H9 (cell line): ENCODE results near the gene ZBED5. TPM values are rescaled to one million over a fixed set of nuclear protein-coding genes. Genes with fewer than 3 reads are reported as not detected.

Source experiments
- DNase-seq: peaks from one replicate; pipeline ENCODE4 v3.0.0-alpha.2; 2017
- H2AFZ ChIP-seq: one replicate; pipeline ENCODE4 v1.6.1; 2013; ENCODE audit warnings: mild to moderate bottlenecking, low read length, control low read depth, moderate library complexity
- H2AK5ac ChIP-seq: 2 replicates; pipeline ENCODE4 v1.6.1; 2013; ENCODE audit warnings: low read length, control low read depth, mixed read lengths; ENCODE audit not compliant: insufficient read length
- H2BK120ac ChIP-seq: one replicate; pipeline ENCODE4 v1.6.1; 2013; ENCODE audit warnings: low read depth, mild to moderate bottlenecking, low read length, control low read depth, inconsistent platforms; ENCODE audit not compliant: poor library complexity, severe bottlenecking
- H2BK12ac ChIP-seq: 2 replicates; pipeline ENCODE4 v1.6.1; 2013; ENCODE audit warnings: low read length, control low read depth, mixed read lengths, low read depth; ENCODE audit not compliant: insufficient read length
- H2BK15ac ChIP-seq: 2 replicates; pipeline ENCODE4 v1.6.1; 2013; ENCODE audit warnings: low read depth, low read length, control low read depth
- H2BK20ac ChIP-seq: one replicate; pipeline ENCODE4 v1.6.1; 2013; ENCODE audit warnings: low read depth, mild to moderate bottlenecking, low read length, control low read depth, inconsistent platforms; ENCODE audit not compliant: poor library complexity, severe bottlenecking
- H2BK5ac ChIP-seq: 2 replicates; pipeline ENCODE4 v1.6.1; 2013; ENCODE audit warnings: low read length, control low read depth, mixed read lengths; ENCODE audit not compliant: insufficient read length
- H3K14ac ChIP-seq: 2 replicates; pipeline ENCODE4 v1.6.1; 2013; ENCODE audit warnings: low read length, control low read depth; ENCODE audit not compliant: insufficient read depth
- H3K18ac ChIP-seq: 2 replicates; pipeline ENCODE4 v1.6.1; 2013; ENCODE audit warnings: low read depth, mild to moderate bottlenecking, mixed read lengths, low read length, control low read depth; ENCODE audit not compliant: insufficient read length
- H3K23ac ChIP-seq: 2 replicates; pipeline ENCODE4 v1.6.1; 2013; ENCODE audit warnings: low read length, control low read depth, mixed read lengths, low read depth; ENCODE audit not compliant: insufficient read length
- H3K23me2 ChIP-seq: 2 replicates; pipeline ENCODE4 v1.6.1; 2013; ENCODE audit warnings: low read depth, mild to moderate bottlenecking, mixed read lengths, low read length, control low read depth; ENCODE audit not compliant: insufficient read length, poor library complexity, severe bottlenecking
- H3K27ac ChIP-seq: 2 replicates; pipeline ENCODE4 v1.5.1; 2013; ENCODE audit warnings: low read length, control low read depth, mixed read lengths, low read depth; ENCODE audit not compliant: insufficient read length
- H3K27me3 ChIP-seq: 2 replicates; pipeline ENCODE4 v1.6.1; 2013; ENCODE audit warnings: low read length, control low read depth, inconsistent platforms; ENCODE audit not compliant: insufficient read depth
- H3K4ac ChIP-seq: 2 replicates; pipeline ENCODE4 v1.6.1; 2013; ENCODE audit warnings: low read depth, mild to moderate bottlenecking, control low read depth, inconsistent platforms, low read length, moderate library complexity
- H3K4me1 ChIP-seq: 2 replicates; pipeline ENCODE4 v1.6.1; 2013; ENCODE audit warnings: low read length, control low read depth, inconsistent platforms; ENCODE audit not compliant: insufficient read depth
- H3K4me2 ChIP-seq: 2 replicates; pipeline ENCODE4 v1.6.1; 2013; ENCODE audit warnings: low read length, control low read depth, mixed read lengths; ENCODE audit not compliant: insufficient read length, insufficient read depth
- H3K56ac ChIP-seq: 2 replicates; pipeline ENCODE4 v1.6.1; 2013; ENCODE audit warnings: low read depth, mild to moderate bottlenecking, mixed read lengths, low read length, control low read depth; ENCODE audit not compliant: insufficient read length
- H3K79me1 ChIP-seq: 2 replicates; pipeline ENCODE4 v1.6.1; 2013; ENCODE audit warnings: low read depth, mild to moderate bottlenecking, moderate library complexity, low read length, control low read depth, inconsistent platforms; ENCODE audit not compliant: insufficient read depth, poor library complexity, severe bottlenecking
- H3K79me2 ChIP-seq: 2 replicates; pipeline ENCODE4 v1.6.1; 2013; ENCODE audit warnings: low read length, control low read depth, inconsistent platforms; ENCODE audit not compliant: insufficient read depth
- H3K9ac ChIP-seq: 2 replicates; pipeline ENCODE4 v1.6.1; 2013; ENCODE audit warnings: low read length, control low read depth, mixed read lengths; ENCODE audit not compliant: insufficient read length; ENCODE audit errors: extremely low read depth
- H3K9me3 ChIP-seq: one replicate; pipeline ENCODE4 v1.6.1; 2013; ENCODE audit warnings: low read depth, low read length, inconsistent platforms; ENCODE audit not compliant: control insufficient read depth
- H3T11ph ChIP-seq: one replicate; pipeline ENCODE4 v1.6.1; 2013; ENCODE audit warnings: mild to moderate bottlenecking, low read length, control low read depth, inconsistent platforms
- H4K20me1 ChIP-seq: one replicate; pipeline ENCODE4 v1.6.1; 2013; ENCODE audit not compliant: control insufficient read depth, insufficient read length, insufficient read depth
- H4K5ac ChIP-seq: 2 replicates; pipeline ENCODE4 v1.6.1; 2013; ENCODE audit warnings: low read depth, mild to moderate bottlenecking, mixed read lengths, low read length, control low read depth; ENCODE audit not compliant: insufficient read length
- H4K8ac ChIP-seq: replicated peaks from 2 replicates; pipeline ENCODE4 v1.6.1; 2013; ENCODE audit warnings: low read length, control low read depth, mixed read lengths, low read depth; ENCODE audit not compliant: insufficient read length
- H4K91ac ChIP-seq: 2 replicates; pipeline ENCODE4 v1.6.1; 2013; ENCODE audit warnings: low read depth, mild to moderate bottlenecking, moderate library complexity, mixed read lengths, low read length, control low read depth; ENCODE audit not compliant: insufficient read length
- H3K27ac Mint-ChIP-seq, 3 experiments: 2 replicates in 2 of 3; 3 replicates in 1 of 3; pipeline ENCODE4 v1.8.0; 2020 to 2021; ENCODE audit warnings: mixed read lengths in 3 of 3, mild to moderate bottlenecking in 1 of 3, moderate library complexity in 1 of 3
- H3K27me3 Mint-ChIP-seq: 2 replicates; pipeline ENCODE4 v1.8.0; 2021; ENCODE audit warnings: low read depth, mild to moderate bottlenecking, moderate library complexity, mixed read lengths
- H3K36me3 Mint-ChIP-seq, 3 experiments: 2 replicates in 2 of 3; 3 replicates in 1 of 3; pipeline ENCODE4 v1.8.0; 2020 to 2021; ENCODE audit warnings: low read depth in 3 of 3, mixed read lengths in 3 of 3; ENCODE audit not compliant: insufficient read depth in 1 of 3
- H3K4me1 Mint-ChIP-seq, 2 experiments: 2 replicates each; pipeline ENCODE4 v1.8.0; 2020; ENCODE audit warnings: mixed read lengths in 2 of 2
- H3K4me3 Mint-ChIP-seq, 2 experiments: 2 replicates in 1 of 2; 3 replicates in 1 of 2; pipeline ENCODE4 v1.8.0; 2020 to 2021; ENCODE audit warnings: mild to moderate bottlenecking in 2 of 2, mixed read lengths in 2 of 2, moderate library complexity in 1 of 2
- H3K9me3 Mint-ChIP-seq, 2 experiments: 2 replicates in 1 of 2; 3 replicates in 1 of 2; pipeline ENCODE4 v1.8.0; 2020; ENCODE audit warnings: mild to moderate bottlenecking in 2 of 2, mixed read lengths in 2 of 2, moderate library complexity in 1 of 2
- total RNA-seq: library from RNA; stranded (reverse); gene quantifications from 2 replicates; pipeline ENCODE4 v1.2.1, GENCODE V29; 2021
- TF ChIP-seq, protein P1 (sequence below): fragments of 200-600 bp; sonication (generic); conservative IDR thresholded peaks from 3 replicates; pipeline ENCODE4 v1.8.0; 2021; ENCODE audit warnings: antibody characterized with exemption, mild to moderate bottlenecking

Gene ZBED5
- total RNA-seq, 1 experiment from 2014 or later, result 65.8 TPM

DNA sequence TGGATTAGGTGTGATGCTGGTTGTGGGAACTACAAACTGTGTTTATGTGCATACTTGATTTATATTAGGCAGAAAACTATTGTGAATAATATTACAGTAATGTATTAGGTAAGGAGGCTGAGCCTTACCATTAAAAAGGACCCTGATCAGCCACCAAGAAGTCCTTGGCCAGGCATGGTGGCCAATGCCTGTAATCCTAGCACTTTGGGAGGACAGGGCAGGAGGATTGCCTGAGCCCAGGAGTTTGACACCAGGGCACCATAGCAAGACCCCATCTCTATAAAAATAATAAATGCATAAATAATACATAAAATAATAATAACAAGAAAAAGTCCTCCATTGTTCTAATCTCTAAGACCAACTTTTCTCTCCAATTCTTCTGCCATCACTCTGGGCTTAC is 3.2 kb upstream of the ZBED5 start:
- Mint-ChIP-seq H3K4me1 (peaks cover 21 to 27% of the 10 kb centered on the region in 2 experiments), H3K27ac (no peak overlapping the region), H3K27me3 (no peaks in the 10 kb centered on the region), H3K9me3 (peaks cover 0 to 5% of the 10 kb centered on the region in 2 experiments; a peak in 2 of 5 replicates), H3K4me3 (no peak overlapping the region), H3K36me3 (peaks cover 2 to 7% (median 7%) of the 10 kb centered on the region in 3 experiments; a peak in 5 of 7 replicates)
- Histone ChIP-seq H3K27me3 (no peaks in the 10 kb centered on the region), H3T11ph (no peak overlapping the region), H3K4me2 (no peak overlapping the region), H2BK15ac (no peak overlapping the region), H2BK12ac (no peak overlapping the region), H2BK5ac (no peak overlapping the region), H3K4me1 (no peaks in the 10 kb centered on the region), H2BK20ac (no peak overlapping the region), H3K79me1 (no peaks in the 10 kb centered on the region), H4K20me1 (no peaks in the 10 kb centered on the region), H3K23me2 (peaks cover 14% of the 10 kb centered on the region), H4K5ac (no peak overlapping the region), H2BK120ac (no peak overlapping the region), H3K9me3 (no peaks in the 10 kb centered on the region), H2AFZ (no peak overlapping the region), H4K91ac (no peak overlapping the region), H3K18ac (no peak overlapping the region), H3K4ac (no peak overlapping the region), H3K23ac (no peak overlapping the region), H2AK5ac (no peak overlapping the region), H4K8ac (no peak overlapping the region), H3K14ac (no peak overlapping the region), H3K9ac (no peak overlapping the region), H3K27ac (no peak overlapping the region), H3K56ac (no peak overlapping the region), H3K79me2 (peaks cover 5% of the 10 kb centered on the region; the same call in 1 of the 2 replicates)
- TF ChIP-seq, protein P1, sequence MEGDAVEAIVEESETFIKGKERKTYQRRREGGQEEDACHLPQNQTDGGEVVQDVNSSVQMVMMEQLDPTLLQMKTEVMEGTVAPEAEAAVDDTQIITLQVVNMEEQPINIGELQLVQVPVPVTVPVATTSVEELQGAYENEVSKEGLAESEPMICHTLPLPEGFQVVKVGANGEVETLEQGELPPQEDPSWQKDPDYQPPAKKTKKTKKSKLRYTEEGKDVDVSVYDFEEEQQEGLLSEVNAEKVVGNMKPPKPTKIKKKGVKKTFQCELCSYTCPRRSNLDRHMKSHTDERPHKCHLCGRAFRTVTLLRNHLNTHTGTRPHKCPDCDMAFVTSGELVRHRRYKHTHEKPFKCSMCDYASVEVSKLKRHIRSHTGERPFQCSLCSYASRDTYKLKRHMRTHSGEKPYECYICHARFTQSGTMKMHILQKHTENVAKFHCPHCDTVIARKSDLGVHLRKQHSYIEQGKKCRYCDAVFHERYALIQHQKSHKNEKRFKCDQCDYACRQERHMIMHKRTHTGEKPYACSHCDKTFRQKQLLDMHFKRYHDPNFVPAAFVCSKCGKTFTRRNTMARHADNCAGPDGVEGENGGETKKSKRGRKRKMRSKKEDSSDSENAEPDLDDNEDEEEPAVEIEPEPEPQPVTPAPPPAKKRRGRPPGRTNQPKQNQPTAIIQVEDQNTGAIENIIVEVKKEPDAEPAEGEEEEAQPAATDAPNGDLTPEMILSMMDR, result no peak
- no peak for DNase-seq
